ENCODE measurements around the gene KREMEN2. TPM values are rescaled to one million over a fixed set of nuclear protein-coding genes. Genes with fewer than 3 reads are reported as not detected.

The KREMEN2 gene
- total and polyA plus RNA-seq, 2 experiments from 2014 or later = 3.6 to 4.9 TPM

GRCh38 chr16:3010510-3010909 lies 46.4 kb downstream of the KREMEN2 start:
- Histone ChIP-seq H4K20me1 (ENCODE audit: insufficient read depth, poor library complexity, severe bottlenecking) (no peaks in the 10 kb centered on the region), H3K4me3 (no peak overlapping the region), H3K27ac (peak overlapping the region; percentile 97), H3K9me3 (ENCODE audit: low read depth) (no peaks in the 10 kb centered on the region), H3K4me2 (peak overlapping the region; percentile 83), H3K36me3 (replicated peaks; ENCODE audit: insufficient read depth, low read depth) (no peaks in the 10 kb centered on the region), H2AFZ (no peak overlapping the region), H3K27me3 (peaks cover 7% of the 10 kb centered on the region), H3K79me2 (no peaks in the 10 kb centered on the region), H3K9me2 (replicated peaks; ENCODE audit: insufficient read depth) (no peaks in the 10 kb centered on the region), H3K4me1 (ENCODE audit: insufficient read depth) (peaks cover 62% of the 10 kb centered on the region)
- TF ChIP-seq EZH2 (IDR thresholded peaks at IDR 0.05; ENCODE audit: borderline replicate concordance) (no peak), EZH2phosphoT487 (IDR thresholded peaks at IDR 0.05; ENCODE audit: low read depth, severe bottlenecking, unreplicated experiment) (no peak), CTCF (IDR thresholded peaks at IDR 0.05; ENCODE audit: poor library complexity) (no peak)
- WGBS (ENCODE audit: low lambda C conversion rate, missing lambda C conversion rate) = 82% methylated on average over 8 of the region's 8 CpGs
- no peak for DNase-seq (ENCODE audit: low spot score)

GRCh38 chr16:3012246-3012645 lies 48.2 kb downstream of the KREMEN2 start:
- H3K4me2 ChIP-seq = peak overlapping the region; percentile 66

GRCh38 chr16:3012828-3013420 lies 48.8 kb downstream of the KREMEN2 start, which contains the start of gene CLDN9:
TSS of gene CLDN9 (plus strand) at chr16:3012923. CDS start at chr16:3013363, 440 bp downstream.
- H3K9me3 ChIP-seq (ENCODE audit: low read depth) = no peaks in the 10 kb centered on the region
- H4K20me1 ChIP-seq (ENCODE audit: insufficient read depth, poor library complexity, severe bottlenecking) = peaks cover 6% of the 10 kb centered on the region
- peaks cover 14% of the 10 kb centered on the region for H3K79me2 ChIP-seq
- peaks cover 7% of the 10 kb centered on the region for H3K27me3 ChIP-seq
- DNase-seq (ENCODE audit: low spot score) = peak; percentile 64
- 28% methylated on average over 27 of the region's 27 CpGs for WGBS (ENCODE audit: low lambda C conversion rate, missing lambda C conversion rate)
- H3K4me1 ChIP-seq (ENCODE audit: insufficient read depth) = peaks cover 46% of the 10 kb centered on the region
- H3K4me3 ChIP-seq = no peak within 1 kb of the TSS
- peak within 1 kb of the TSS; percentile 66 for H3K4me2 ChIP-seq
- H3K27ac ChIP-seq = peak within 1 kb of the TSS; percentile 97
- peak; percentile 39 for TF ChIP-seq EZH2 (IDR thresholded peaks at IDR 0.05; ENCODE audit: borderline replicate concordance)
- TF ChIP-seq EZH2phosphoT487 (IDR thresholded peaks at IDR 0.05; ENCODE audit: low read depth, severe bottlenecking, unreplicated experiment) = no peak
- no peaks in the 10 kb centered on the region for H3K9me2 ChIP-seq (replicated peaks; ENCODE audit: insufficient read depth)
- H3K36me3 ChIP-seq (replicated peaks; ENCODE audit: insufficient read depth, low read depth) = no peaks in the 10 kb centered on the region
- no peak within 1 kb of the TSS for H2AFZ ChIP-seq

More at GRCh38 chr16:3012246-3012645, 48.2 kb downstream of the KREMEN2 start:
- H4K20me1 ChIP-seq (ENCODE audit: insufficient read depth, poor library complexity, severe bottlenecking) = peaks cover 6% of the 10 kb centered on the region
- no peak overlapping the region for H3K4me3 ChIP-seq
- no peak for TF ChIP-seq EZH2 (IDR thresholded peaks at IDR 0.05; ENCODE audit: borderline replicate concordance)
- TF ChIP-seq EZH2phosphoT487 (IDR thresholded peaks at IDR 0.05; ENCODE audit: low read depth, severe bottlenecking, unreplicated experiment) = no peak
- no peak for TF ChIP-seq CTCF (IDR thresholded peaks at IDR 0.05; ENCODE audit: poor library complexity)
- no peaks in the 10 kb centered on the region for H3K9me3 ChIP-seq (ENCODE audit: low read depth)
- 34% methylated on average over 15 of the region's 19 CpGs for WGBS (ENCODE audit: low lambda C conversion rate, missing lambda C conversion rate)
- peaks cover 10% of the 10 kb centered on the region for H3K79me2 ChIP-seq
- no peak overlapping the region for H2AFZ ChIP-seq
- H3K9me2 ChIP-seq (replicated peaks; ENCODE audit: insufficient read depth) = no peaks in the 10 kb centered on the region
- no peaks in the 10 kb centered on the region for H3K36me3 ChIP-seq (replicated peaks; ENCODE audit: insufficient read depth, low read depth)
- H3K4me1 ChIP-seq (ENCODE audit: insufficient read depth) = peaks cover 52% of the 10 kb centered on the region
- H3K27me3 ChIP-seq = peaks cover 7% of the 10 kb centered on the region
- DNase-seq (ENCODE audit: low spot score) = peak; percentile 61
- peak overlapping the region; percentile 97 for H3K27ac ChIP-seq

GRCh38 chr16:3013491-3013951 lies 49.4 kb downstream of the KREMEN2 start:
- H3K36me3 ChIP-seq (replicated peaks; ENCODE audit: insufficient read depth, low read depth) = no peaks in the 10 kb centered on the region
- TF ChIP-seq EZH2phosphoT487 (IDR thresholded peaks at IDR 0.05; ENCODE audit: low read depth, severe bottlenecking, unreplicated experiment) (no peak), CTCF (IDR thresholded peaks at IDR 0.05; ENCODE audit: poor library complexity) (no peak), EZH2 (IDR thresholded peaks at IDR 0.05; ENCODE audit: borderline replicate concordance) (no peak)
- H2AFZ ChIP-seq = no peak overlapping the region
- H3K27ac ChIP-seq = peak overlapping the region; percentile 97
- H3K9me2 ChIP-seq (replicated peaks; ENCODE audit: insufficient read depth) = no peaks in the 10 kb centered on the region
- no peak for DNase-seq (ENCODE audit: low spot score)
- WGBS (ENCODE audit: low lambda C conversion rate, missing lambda C conversion rate) = 63% methylated on average over 21 of the region's 27 CpGs
- H3K79me2 ChIP-seq = peaks cover 16% of the 10 kb centered on the region
- peaks cover 7% of the 10 kb centered on the region for H3K27me3 ChIP-seq
- H3K4me2 ChIP-seq = peak overlapping the region; percentile 66
- no peaks in the 10 kb centered on the region for H3K9me3 ChIP-seq (ENCODE audit: low read depth)
- H4K20me1 ChIP-seq (ENCODE audit: insufficient read depth, poor library complexity, severe bottlenecking) = peaks cover 6% of the 10 kb centered on the region
- H3K4me1 ChIP-seq (ENCODE audit: insufficient read depth) = peaks cover 40% of the 10 kb centered on the region
- H3K4me3 ChIP-seq = no peak overlapping the region
